ENCODE data around the gene TNFAIP1. TPM values are rescaled to one million over a fixed set of nuclear protein-coding genes. Genes with fewer than 3 reads are reported as not detected.

Gene TNFAIP1
- total RNA-seq, 4 donors from 2014 or later, result 25.6 to 137 (median 49.4) TPM

- Histone ChIP-seq H3K9me3 (no peaks in the 10 kb centered on the region), H3K27me3 (no peaks in the 10 kb centered on the region), H3K36me3 (peaks cover 0 to 40% (median 12%) of the 10 kb centered on the region in 4 donors), H3K4me1 (no peaks in the 10 kb centered on the region), H3K4me3 (no peak within 1 kb of the TSS), H3K27ac (no peak within 1 kb of the TSS)
- DNase-seq, result no peak
- intact Hi-C loops (cut with DNase I; ENCODE audit: low total_unique reads) (no loop called here), in situ Hi-C loops (cut with MboI; ENCODE audit: low pct_ligation_motif_present in 1 of 4, low pct_unique_long_range_greater_than_20kb in 1 of 4, low sequenced_read_pairs in 3 of 4) (no loop called here)
- WGBS, 2 donors (ENCODE audit: low coverage in 1 of 2), result 92% methylated on average over 13 of the region's 13 CpGs; no CpG with 5 or more reads in 1 of the 2 donors
- no peak for TF ChIP-seq EP300 (IDR thresholded peaks at IDR 0.05; ENCODE audit: low read depth)
- TF ChIP-seq POLR2A (IDR thresholded peaks at IDR 0.05), result no peak
- no peak for TF ChIP-seq POLR2AphosphoS5 (IDR thresholded peaks at IDR 0.05)
- no peak for TF ChIP-seq CTCF (IDR thresholded peaks at IDR 0.05)
Observed at GRCh38 chr17:28364665-28365363, 29.3 kb downstream of the TNFAIP1 start, which contains the start of gene SEBOX. Gene SEBOX, minus strand, starts transcription at chr17:28365199. Its CDS starts 48 bp downstream, at chr17:28365151.

GRCh38 chr17:28365487-28365886, 29.9 kb downstream of the TNFAIP1 start:
- Histone ChIP-seq H3K27me3 (no peaks in the 10 kb centered on the region), H3K9me3 (no peaks in the 10 kb centered on the region), H3K27ac (no peak overlapping the region), H3K4me3 (no peak overlapping the region), H3K36me3 (peaks cover 0 to 34% (median 8%) of the 10 kb centered on the region in 4 donors), H3K4me1 (no peaks in the 10 kb centered on the region)
- WGBS, 2 donors (ENCODE audit: low coverage in 1 of 2), result 96 to 100% methylated on average over 1 to 3 of the region's 3 CpGs
- intact Hi-C loops (cut with DNase I; ENCODE audit: low total_unique reads) (no loop called here), in situ Hi-C loops (cut with MboI; ENCODE audit: low pct_ligation_motif_present in 1 of 4, low pct_unique_long_range_greater_than_20kb in 1 of 4, low sequenced_read_pairs in 3 of 4) (no loop called here)
- DNase-seq, result no peak
- TF ChIP-seq POLR2A (IDR thresholded peaks at IDR 0.05), result no peak
- no peak for TF ChIP-seq POLR2AphosphoS5 (IDR thresholded peaks at IDR 0.05)
- no peak for TF ChIP-seq EP300 (IDR thresholded peaks at IDR 0.05; ENCODE audit: low read depth)
- no peak for TF ChIP-seq CTCF (IDR thresholded peaks at IDR 0.05)

- DNase-seq, result no peak
- intact Hi-C loops (cut with DNase I; ENCODE audit: low total_unique reads), result no loop called here
- H3K36me3 ChIP-seq, result peaks cover 0 to 22% (median 3%) of the 10 kb centered on the region in 4 donors
Observed at GRCh38 chr17:28366605-28367004, 31.0 kb downstream of the TNFAIP1 start.

More at GRCh38 chr17:28366605-28367004, 31.0 kb downstream of the TNFAIP1 start:
- Histone ChIP-seq H3K4me3 (no peak overlapping the region), H3K27me3 (no peaks in the 10 kb centered on the region), H3K9me3 (no peaks in the 10 kb centered on the region), H3K27ac (no peak overlapping the region), H3K4me1 (peaks cover 0 to 4% (median under 1%) of the 10 kb centered on the region in 4 donors)
- TF ChIP-seq POLR2AphosphoS5 (IDR thresholded peaks at IDR 0.05), result no peak
- TF ChIP-seq CTCF (IDR thresholded peaks at IDR 0.05), result no peak
- TF ChIP-seq EP300 (IDR thresholded peaks at IDR 0.05; ENCODE audit: low read depth), result no peak
- TF ChIP-seq POLR2A (IDR thresholded peaks at IDR 0.05), result no peak
- WGBS, 2 donors (ENCODE audit: low coverage in 1 of 2), result 53% methylated on average over 1 of the region's 1 CpG; no CpG with 5 or more reads in 1 of the 2 donors
- in situ Hi-C loops (cut with MboI; ENCODE audit: low pct_ligation_motif_present in 1 of 4, low pct_unique_long_range_greater_than_20kb in 1 of 4, low sequenced_read_pairs in 3 of 4), result no loop called here
